ENCODE results near the gene RAB8B.

RAB8B gene

GRCh38 chr15:63288778-63289378 is 99.5 kb downstream of the RAB8B start:
- TF ChIP-seq, protein P1, sequence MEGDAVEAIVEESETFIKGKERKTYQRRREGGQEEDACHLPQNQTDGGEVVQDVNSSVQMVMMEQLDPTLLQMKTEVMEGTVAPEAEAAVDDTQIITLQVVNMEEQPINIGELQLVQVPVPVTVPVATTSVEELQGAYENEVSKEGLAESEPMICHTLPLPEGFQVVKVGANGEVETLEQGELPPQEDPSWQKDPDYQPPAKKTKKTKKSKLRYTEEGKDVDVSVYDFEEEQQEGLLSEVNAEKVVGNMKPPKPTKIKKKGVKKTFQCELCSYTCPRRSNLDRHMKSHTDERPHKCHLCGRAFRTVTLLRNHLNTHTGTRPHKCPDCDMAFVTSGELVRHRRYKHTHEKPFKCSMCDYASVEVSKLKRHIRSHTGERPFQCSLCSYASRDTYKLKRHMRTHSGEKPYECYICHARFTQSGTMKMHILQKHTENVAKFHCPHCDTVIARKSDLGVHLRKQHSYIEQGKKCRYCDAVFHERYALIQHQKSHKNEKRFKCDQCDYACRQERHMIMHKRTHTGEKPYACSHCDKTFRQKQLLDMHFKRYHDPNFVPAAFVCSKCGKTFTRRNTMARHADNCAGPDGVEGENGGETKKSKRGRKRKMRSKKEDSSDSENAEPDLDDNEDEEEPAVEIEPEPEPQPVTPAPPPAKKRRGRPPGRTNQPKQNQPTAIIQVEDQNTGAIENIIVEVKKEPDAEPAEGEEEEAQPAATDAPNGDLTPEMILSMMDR (IDR thresholded peaks at IDR 0.05; ENCODE audit: insufficient read depth, low read depth, low read length, missing control alignments) = peak; percentile 59
- H3K4me3 ChIP-seq (ENCODE audit: low read length) = no peak overlapping the region
- DNase-seq (ENCODE audit: low read depth) = peak; percentile 61

DNA sequence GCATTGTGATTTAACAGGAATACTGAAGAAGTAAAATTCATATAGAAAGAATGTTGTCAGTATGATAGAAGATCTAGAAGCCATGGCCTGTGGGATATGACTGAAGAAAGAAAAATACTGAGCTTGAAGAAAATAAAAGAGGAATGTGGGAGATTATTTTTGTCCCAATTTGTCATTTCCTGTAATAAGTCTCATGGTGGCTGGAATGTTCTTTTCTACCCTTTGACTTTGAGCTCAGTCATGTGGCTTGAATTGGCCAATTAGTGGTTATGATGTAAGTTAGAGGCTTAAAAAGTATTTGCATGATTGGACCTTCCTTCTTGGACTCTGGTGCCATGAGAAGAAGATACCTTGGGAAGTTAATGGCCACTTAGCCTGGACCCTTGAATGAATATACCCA is 102.1 kb downstream of the RAB8B start:
- TF ChIP-seq, protein P1 (IDR thresholded peaks at IDR 0.05; ENCODE audit: insufficient read depth, low read depth, low read length, missing control alignments) = no peak
- no peak overlapping the region for H3K4me3 ChIP-seq (ENCODE audit: low read length)
- peak; percentile 30 for DNase-seq (ENCODE audit: low read depth)

DNA sequence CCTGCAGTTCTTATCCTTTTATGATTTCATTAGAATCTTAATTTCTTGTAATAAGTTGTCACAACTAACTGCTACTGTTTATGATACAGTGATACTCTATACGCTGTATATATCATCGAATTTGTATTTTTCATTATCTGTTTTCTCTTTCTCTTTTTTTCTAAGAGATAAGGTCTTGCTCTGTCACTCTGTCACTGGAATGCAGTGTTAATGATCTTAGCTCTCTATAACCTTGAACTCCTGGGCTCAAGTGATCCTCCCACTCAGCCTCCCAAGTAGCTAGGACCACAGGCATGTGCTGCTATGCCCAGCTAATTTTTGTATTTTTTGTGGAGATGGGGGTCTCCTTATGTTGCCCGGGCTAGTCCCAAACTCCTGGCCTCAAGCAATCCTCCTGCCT is 102.8 kb downstream of the RAB8B start:
- TF ChIP-seq, protein P1 (IDR thresholded peaks at IDR 0.05; ENCODE audit: insufficient read depth, low read depth, low read length, missing control alignments) = no peak
- DNase-seq (ENCODE audit: low read depth) = no peak
- H3K4me3 ChIP-seq (ENCODE audit: low read length) = no peak overlapping the region

GRCh38 chr15:63292771-63293170 is 103.4 kb downstream of the RAB8B start:
- H3K4me3 ChIP-seq (ENCODE audit: low read length) = no peak overlapping the region
- peak; percentile 55 for DNase-seq (ENCODE audit: low read depth)
- TF ChIP-seq, protein P1 (IDR thresholded peaks at IDR 0.05; ENCODE audit: insufficient read depth, low read depth, low read length, missing control alignments) = no peak

GRCh38 chr15:63294359-63294758 is 105.0 kb downstream of the RAB8B start:
- no peak overlapping the region for H3K4me3 ChIP-seq (ENCODE audit: low read length)
- DNase-seq (ENCODE audit: low read depth) = no peak

GRCh38 chr15:63295341-63295740 is 105.9 kb downstream of the RAB8B start:
- TF ChIP-seq, protein P1 (IDR thresholded peaks at IDR 0.05; ENCODE audit: insufficient read depth, low read depth, low read length, missing control alignments) = no peak
- H3K4me3 ChIP-seq (ENCODE audit: low read length) = no peak overlapping the region
- DNase-seq (ENCODE audit: low read depth) = no peak

More at GRCh38 chr15:63294359-63294758, 105.0 kb downstream of the RAB8B start:
- TF ChIP-seq, protein P1 (IDR thresholded peaks at IDR 0.05; ENCODE audit: insufficient read depth, low read depth, low read length, missing control alignments) = no peak

GRCh38 chr15:63296195-63296594 is 106.8 kb downstream of the RAB8B start:
- no peak overlapping the region for H3K4me3 ChIP-seq (ENCODE audit: low read length)
- no peak for DNase-seq (ENCODE audit: low read depth)
- TF ChIP-seq, protein P1 (IDR thresholded peaks at IDR 0.05; ENCODE audit: insufficient read depth, low read depth, low read length, missing control alignments) = no peak

All from epithelial cell of esophagus (primary cell).